ENCODE results near the gene BCL2L12. TPM values are rescaled to one million over a fixed set of nuclear protein-coding genes. Genes with fewer than 3 reads are reported as not detected.
A peak's percentile ranks its signal among the peaks of the same experiment; 100 is the strongest.

Gene BCL2L12
- total and polyA plus RNA-seq, 2 of the 13 experiments (the other 11 are each of a cell fraction or from before 2014, with no cell fraction given): 26.8 to 40.8 TPM

- TF ChIP-seq ZNF782 (CRISPR knock-in tag; IDR thresholded peaks at IDR 0.05; ENCODE audit: borderline replicate concordance) (no peak), SRSF4 (IDR thresholded peaks at IDR 0.05; ENCODE audit: low read depth, low read length, poor library complexity, severe bottlenecking) (no peak), ZFP91 (CRISPR knock-in tag; IDR thresholded peaks at IDR 0.05; ENCODE audit: borderline replicate concordance) (peak; percentile 75; the same call in 1 of the 2 replicates), ZNF556 (CRISPR knock-in tag; IDR thresholded peaks at IDR 0.05; ENCODE audit: borderline replicate concordance) (peak; percentile 77), ZNF749 (CRISPR knock-in tag; IDR thresholded peaks at IDR 0.05; ENCODE audit: borderline replicate concordance) (0 out of 2 replicates have a peak, but pooled peaks have one; percentile 43), SP140L (CRISPR knock-in tag; IDR thresholded peaks at IDR 0.05; ENCODE audit: borderline replicate concordance) (no peak), KLF11 (CRISPR knock-in tag; IDR thresholded peaks at IDR 0.05) (peak; percentile 51; the same call in 1 of the 2 replicates), ZNF30 (CRISPR knock-in tag; IDR thresholded peaks at IDR 0.05) (no peak), KMT2B (CRISPR knock-in tag; IDR thresholded peaks at IDR 0.05) (peak; percentile 67; the same call in 1 of the 2 replicates), RAD21 (CRISPR knock-in tag; IDR thresholded peaks at IDR 0.05) (peak; percentile 87), JDP2 (CRISPR knock-in tag; IDR thresholded peaks at IDR 0.05; ENCODE audit: borderline replicate concordance) (no peak), NONO (IDR thresholded peaks at IDR 0.05) (no peak), NONO (CRISPR knock-in tag; conservative IDR thresholded peaks at IDR 0.05) (peak; percentile 85), HDAC2 (CRISPR knock-in tag; IDR thresholded peaks at IDR 0.05) (peak; percentile 81; the same call in 1 of the 2 replicates), RAD51 (IDR thresholded peaks at IDR 0.05; ENCODE audit: borderline replicate concordance) (no peak), SIX4 (CRISPR knock-in tag; IDR thresholded peaks at IDR 0.05) (no peak), TMF1 (CRISPR knock-in tag; IDR thresholded peaks at IDR 0.05; ENCODE audit: low read depth) (no peak), NFRKB (IDR thresholded peaks at IDR 0.05) (no peak), ETV5 (CRISPR knock-in tag; IDR thresholded peaks at IDR 0.05; ENCODE audit: borderline replicate concordance) (peak; percentile 50; the same call in 1 of the 2 replicates), POLR2AphosphoS2 (IDR thresholded peaks at IDR 0.05; ENCODE audit: low read depth, low read length) (no peak), ZNF20 (CRISPR knock-in tag; IDR thresholded peaks at IDR 0.05) (no peak), ZNF576 (CRISPR knock-in tag; IDR thresholded peaks at IDR 0.05) (peak; percentile 37; the same call in 1 of the 2 replicates), ZNF674 (CRISPR knock-in tag; IDR thresholded peaks at IDR 0.05; ENCODE audit: low read depth) (no peak), ZNF335 (CRISPR knock-in tag; IDR thresholded peaks at IDR 0.05) (no peak), GMEB2 (CRISPR knock-in tag; IDR thresholded peaks at IDR 0.05; ENCODE audit: low read depth) (no peak), SMYD3 (CRISPR knock-in tag; IDR thresholded peaks at IDR 0.05) (no peak), ZNF562 (CRISPR knock-in tag; IDR thresholded peaks at IDR 0.05; ENCODE audit: borderline replicate concordance) (no peak), THAP11 (CRISPR knock-in tag; IDR thresholded peaks at IDR 0.05) (peak; percentile 81), MIER3 (CRISPR knock-in tag; IDR thresholded peaks at IDR 0.05; ENCODE audit: borderline replicate concordance) (peak; percentile 79; the same call in 1 of the 2 replicates), ZNF235 (CRISPR knock-in tag; IDR thresholded peaks at IDR 0.05; ENCODE audit: borderline replicate concordance) (peak; percentile 71; the same call in 1 of the 2 replicates)
These were observed 6.6 kb downstream of the BCL2L12 start (continued) for GRCh38 chr19:49672131-49672919.

Data from HepG2 (cell line).